Measurements from ENCODE around the gene NAALAD2.

GRCh38 chr11:90179923-90180322, 45.5 kb downstream of the NAALAD2 start:
- TF ChIP-seq CTCF (conservative IDR thresholded peaks at IDR 0.05 in 1 of 2, IDR thresholded peaks at IDR 0.05 in 1 of 2; ENCODE audit: extremely low read depth in 1 of 2, insufficient read depth in 1 of 2, low read depth in 1 of 2, low read length in 2 of 2) (no peak), EZH2 (IDR thresholded peaks at IDR 0.05; ENCODE audit: borderline replicate concordance, low read length) (no peak)

All from mammary epithelial cell (primary cell).